Measurements from ENCODE around the gene UGDH. TPM values are rescaled to one million over a fixed set of nuclear protein-coding genes. Genes with fewer than 3 reads are reported as not detected.

Gene UGDH
- total and polyA plus RNA-seq, 9 of the 15 experiments (the other 6 are each of a cell fraction or from before 2014, with no cell fraction given) = 5.5 to 21.7 (median 16.2) TPM

DNA sequence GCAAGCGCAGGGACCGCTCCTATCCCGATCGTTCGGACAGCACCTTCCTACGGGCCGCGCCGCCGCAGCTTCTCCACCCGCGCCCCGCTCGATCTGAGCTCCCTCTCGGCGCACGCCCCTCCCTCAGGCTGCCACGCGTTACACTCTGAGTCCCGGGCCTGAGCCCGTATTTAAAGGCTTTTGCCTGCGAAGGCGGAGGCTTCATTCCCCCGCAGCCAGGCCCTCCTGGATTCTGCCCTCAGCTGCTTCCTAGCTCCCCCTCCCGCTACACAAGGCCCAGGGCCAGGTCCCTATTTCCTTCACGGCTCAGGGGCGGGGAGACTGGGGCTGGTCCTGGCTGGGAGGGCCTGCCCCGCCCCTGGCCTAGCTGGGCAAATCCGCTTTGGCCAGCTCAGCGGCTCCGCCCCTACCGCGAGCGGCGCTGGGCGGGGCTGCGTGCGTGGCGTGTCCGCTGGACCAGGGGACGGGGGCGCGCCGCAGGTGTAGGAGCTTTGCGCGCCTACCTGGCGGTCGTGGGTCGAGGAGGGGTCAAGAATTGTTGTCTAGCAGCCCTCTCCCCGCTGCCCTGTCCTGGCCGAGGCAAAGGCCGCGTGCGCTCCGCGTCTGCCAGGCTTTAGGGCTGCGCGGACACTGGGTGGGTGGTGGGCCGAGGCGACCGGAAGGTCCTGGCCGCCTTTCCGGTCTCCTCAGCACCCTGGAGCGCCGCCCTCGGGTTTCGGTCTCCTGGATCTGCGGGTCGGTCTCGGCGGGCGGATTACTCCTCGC, at the start of gene UGDH (continued):
- peak; percentile 58; the same call in 1 of the 2 replicates for TF ChIP-seq MXI1 (IDR thresholded peaks at IDR 0.05; ENCODE audit: low read depth, low read length)
- peak; percentile 73 for TF ChIP-seq FOSL1 (tag; conservative IDR thresholded peaks at IDR 0.05)
- no peak for TF ChIP-seq MBD2 (IDR thresholded peaks at IDR 0.05; ENCODE audit: borderline replicate concordance, low read depth)
- TF ChIP-seq DPF2 (IDR thresholded peaks at IDR 0.05) = no peak
- no peak for TF ChIP-seq KHSRP (IDR thresholded peaks at IDR 0.05)
- TF ChIP-seq CHD1 (IDR thresholded peaks at IDR 0.05; ENCODE audit: low read length) = no peak
- TF ChIP-seq SP1 (CRISPR knock-in tag; IDR thresholded peaks at IDR 0.05) = peak; percentile 98
- TF ChIP-seq ZNF766 (CRISPR knock-in tag; conservative IDR thresholded peaks at IDR 0.05) = 0 out of 2 replicates have a peak, but pooled peaks have one; percentile 59
- no peak; the same call in 1 of the 2 replicates for TF ChIP-seq ZNF431 (CRISPR knock-in tag; IDR thresholded peaks at IDR 0.05)
- TF ChIP-seq SMARCA5 (IDR thresholded peaks at IDR 0.05) = no peak
- TF ChIP-seq MCM5 (IDR thresholded peaks at IDR 0.05; ENCODE audit: low read depth) = no peak
- TF ChIP-seq ZNF311 (CRISPR knock-in tag; IDR thresholded peaks at IDR 0.05) = no peak
- no peak for TF ChIP-seq NR3C1 (CRISPR knock-in tag; IDR thresholded peaks at IDR 0.05)
- 0 out of 2 replicates have a peak, but pooled peaks have one; percentile 16 for TF ChIP-seq ZNF174 (CRISPR knock-in tag; IDR thresholded peaks at IDR 0.05)
- no peak for TF ChIP-seq CHCHD3 (CRISPR knock-in tag; IDR thresholded peaks at IDR 0.05)
- TF ChIP-seq, protein P1, sequence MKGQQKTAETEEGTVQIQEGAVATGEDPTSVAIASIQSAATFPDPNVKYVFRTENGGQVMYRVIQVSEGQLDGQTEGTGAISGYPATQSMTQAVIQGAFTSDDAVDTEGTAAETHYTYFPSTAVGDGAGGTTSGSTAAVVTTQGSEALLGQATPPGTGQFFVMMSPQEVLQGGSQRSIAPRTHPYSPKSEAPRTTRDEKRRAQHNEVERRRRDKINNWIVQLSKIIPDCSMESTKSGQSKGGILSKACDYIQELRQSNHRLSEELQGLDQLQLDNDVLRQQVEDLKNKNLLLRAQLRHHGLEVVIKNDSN (CRISPR knock-in tag; IDR thresholded peaks at IDR 0.05) = peak; percentile 52
- TF ChIP-seq ZBTB8A (IDR thresholded peaks at IDR 0.05; ENCODE audit: partially characterized antibody) = no peak
- TF ChIP-seq CTCF (IDR thresholded peaks at IDR 0.05 in 2 of 3, conservative IDR thresholded peaks at IDR 0.05 in 1 of 3; ENCODE audit: insufficient read depth in 2 of 3, low read depth in 1 of 3, low read length in 3 of 3) = peak in 1 of 3 experiments; percentile 8; a peak in 1 of 6 replicates
- TF ChIP-seq ATF7 (IDR thresholded peaks at IDR 0.05) = peak; percentile 85
- no peak for TF ChIP-seq RFX7 (CRISPR knock-in tag; IDR thresholded peaks at IDR 0.05)
- peak; percentile 70; the same call in 1 of the 2 replicates for TF ChIP-seq ESRRA (IDR thresholded peaks at IDR 0.05; ENCODE audit: borderline replicate concordance, low read depth)
- no peak for TF ChIP-seq ZNF282 (CRISPR knock-in tag; IDR thresholded peaks at IDR 0.05)
- no peak for TF ChIP-seq MTF1 (CRISPR knock-in tag; IDR thresholded peaks at IDR 0.05; ENCODE audit: borderline replicate concordance)
- no peak for TF ChIP-seq MED1 (CRISPR knock-in tag; IDR thresholded peaks at IDR 0.05; ENCODE audit: borderline replicate concordance)
